WERI-Rb-1 (cell line): ENCODE results near the gene SGK1.

Experiments
- DNase-seq: peaks from one replicate; pipeline ENCODE4 v3.0.0-alpha.2; 2020
- H3K27ac ChIP-seq: fragments of 250-450 bp; sonication (Bioruptor Pico); 2 replicates; pipeline ENCODE4 v1.5.1; 2020; ENCODE audit warnings: mild to moderate bottlenecking, moderate library complexity
- H3K27me3 ChIP-seq: fragments of 250-450 bp; sonication (Bioruptor Pico); 2 replicates; pipeline ENCODE4 v1.5.1; 2021; ENCODE audit warnings: mild to moderate bottlenecking, low read depth, moderate library complexity; ENCODE audit not compliant: insufficient read depth, severe bottlenecking
- H3K36me3 ChIP-seq: fragments of 250-450 bp; sonication (Bioruptor Pico); 2 replicates; pipeline ENCODE4 v1.5.1; 2020; ENCODE audit warnings: mild to moderate bottlenecking, moderate library complexity
- H3K4me3 ChIP-seq: 2 replicates; pipeline ENCODE4 v1.5.1; 2011; ENCODE audit warnings: low read depth, mild to moderate bottlenecking, control low read depth, low read length
- H3K9me3 ChIP-seq: fragments of 250-450 bp; sonication (Bioruptor Pico); 2 replicates; pipeline ENCODE4 v1.5.1; 2021; ENCODE audit warnings: mild to moderate bottlenecking, moderate library complexity; ENCODE audit not compliant: severe bottlenecking
- CTCF ChIP-seq: IDR thresholded peaks from 2 replicates; pipeline ENCODE4 v1.5.1; 2011; ENCODE audit warnings: low read depth, mild to moderate bottlenecking, control low read depth, inconsistent platforms, low read length

The SGK1 gene

DNA sequence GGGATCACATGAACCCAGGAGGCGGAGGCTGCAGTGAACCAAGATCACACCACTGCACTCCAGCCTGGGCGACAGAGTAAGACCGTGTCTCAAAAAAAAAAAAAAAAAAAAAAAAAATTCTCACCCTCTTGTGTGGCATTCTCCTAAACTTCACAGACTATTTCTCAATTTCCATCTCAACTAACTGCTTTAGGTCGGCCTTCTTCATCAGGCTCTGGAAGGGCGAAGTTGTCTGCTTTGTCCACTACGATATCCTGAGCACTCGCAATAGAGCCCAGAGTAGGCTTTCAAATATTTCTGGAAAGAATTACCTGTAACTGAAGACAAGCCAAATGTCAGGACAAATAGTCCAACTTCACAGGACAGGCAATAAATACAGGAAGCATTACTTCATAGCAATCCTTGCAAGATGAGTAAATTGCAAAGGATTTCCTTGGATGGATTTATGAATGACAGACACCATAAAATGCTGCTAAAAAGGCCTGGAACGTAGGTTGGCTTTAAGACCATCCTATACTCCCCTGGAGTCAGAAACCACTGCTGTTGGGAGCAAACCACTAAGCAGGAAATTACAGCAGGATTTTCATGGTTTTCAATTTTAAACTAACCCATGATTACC lies 149.2 kb downstream of the SGK1 start:
- no peak for DNase-seq
- H3K27ac ChIP-seq, result no peak overlapping the region
- H3K36me3 ChIP-seq, result peaks cover 5% of the 10 kb centered on the region; the same call in 1 of the 2 replicates
- no peaks in the 10 kb centered on the region for H3K27me3 ChIP-seq
- TF ChIP-seq CTCF, result no peak
- H3K4me3 ChIP-seq, result no peak overlapping the region
- H3K9me3 ChIP-seq, result no peaks in the 10 kb centered on the region

DNA sequence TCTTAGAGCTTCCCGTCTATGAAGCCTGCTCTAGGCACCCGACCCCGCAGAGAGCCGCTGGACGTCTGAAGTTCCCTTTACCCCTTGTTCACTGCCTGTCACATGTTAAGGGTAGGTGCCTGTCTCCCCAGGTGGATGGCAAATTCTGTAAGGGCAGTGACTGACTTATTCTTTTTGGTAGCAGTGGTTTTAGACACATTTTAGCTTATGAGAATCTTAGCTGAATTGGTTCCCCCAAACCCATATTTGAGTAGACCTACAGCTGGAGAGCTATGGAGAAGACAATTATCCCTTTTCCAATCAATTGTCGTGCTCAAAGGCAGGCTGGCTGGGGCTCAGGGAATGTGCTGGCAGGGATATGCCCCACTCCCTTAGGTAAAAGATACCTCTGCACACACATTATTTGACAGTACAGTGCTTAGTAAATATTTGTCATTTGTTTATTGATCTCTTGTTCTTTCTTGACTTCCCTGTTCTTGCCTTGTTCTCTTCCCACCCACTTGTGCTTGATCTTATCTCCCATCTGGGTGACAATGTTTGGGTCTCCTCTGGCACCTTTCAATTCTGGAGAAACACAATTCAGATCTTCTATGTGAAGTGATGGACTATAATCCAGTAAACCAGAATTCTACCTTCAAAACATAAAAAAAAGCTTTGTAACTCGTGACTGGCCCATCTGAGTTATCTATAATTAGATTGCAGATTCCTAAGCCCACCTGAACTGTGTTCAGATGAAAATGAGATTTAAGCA lies 151.2 kb downstream of the SGK1 start:
- H3K4me3 ChIP-seq, result no peak overlapping the region
- TF ChIP-seq CTCF, result no peak
- no peak overlapping the region for H3K27ac ChIP-seq
- no peaks in the 10 kb centered on the region for H3K27me3 ChIP-seq
- H3K9me3 ChIP-seq, result no peaks in the 10 kb centered on the region
- no peak for DNase-seq
- H3K36me3 ChIP-seq, result peaks cover 5% of the 10 kb centered on the region; the same call in 1 of the 2 replicates

GRCh38 chr6:134165561-134166201 lies 152.2 kb downstream of the SGK1 start:
- Histone ChIP-seq H3K27ac (no peak overlapping the region), H3K36me3 (no peaks in the 10 kb centered on the region), H3K4me3 (no peak overlapping the region), H3K27me3 (no peaks in the 10 kb centered on the region), H3K9me3 (no peaks in the 10 kb centered on the region)
- DNase-seq, result no peak
- no peak for TF ChIP-seq CTCF

DNA sequence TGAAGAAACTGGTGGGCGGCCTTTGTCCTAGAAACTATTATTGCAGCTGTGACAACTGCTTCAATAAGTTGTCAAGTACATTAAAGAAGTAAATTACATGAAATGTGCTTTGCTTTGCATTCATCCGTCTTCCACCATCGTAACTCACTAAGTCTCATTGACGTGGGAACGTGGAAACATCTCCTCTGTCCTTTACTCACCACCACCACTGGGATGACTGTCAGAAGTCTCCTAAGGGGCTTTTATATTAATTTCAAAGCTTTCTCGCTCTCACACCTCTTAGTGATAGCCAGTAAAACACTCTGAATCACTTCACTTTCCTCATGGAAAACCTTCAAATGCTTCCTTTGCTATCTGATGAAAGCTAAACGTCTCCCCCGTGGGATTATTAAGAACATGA lies 153.6 kb downstream of the SGK1 start:
- H3K27ac ChIP-seq, result no peak overlapping the region
- peaks cover 4% of the 10 kb centered on the region for H3K9me3 ChIP-seq
- no peaks in the 10 kb centered on the region for H3K36me3 ChIP-seq
- no peaks in the 10 kb centered on the region for H3K27me3 ChIP-seq
- TF ChIP-seq CTCF, result no peak
- H3K4me3 ChIP-seq, result no peak overlapping the region
- no peak for DNase-seq

GRCh38 chr6:134162932-134163331 lies 155.0 kb downstream of the SGK1 start:
- H3K36me3 ChIP-seq, result no peaks in the 10 kb centered on the region
- no peak overlapping the region for H3K4me3 ChIP-seq
- no peaks in the 10 kb centered on the region for H3K27me3 ChIP-seq
- TF ChIP-seq CTCF, result no peak
- no peak overlapping the region for H3K27ac ChIP-seq
- DNase-seq, result no peak
- peaks cover 4% of the 10 kb centered on the region for H3K9me3 ChIP-seq
